ENCODE measurements around the gene GRM7.

GRM7 gene

DNA sequence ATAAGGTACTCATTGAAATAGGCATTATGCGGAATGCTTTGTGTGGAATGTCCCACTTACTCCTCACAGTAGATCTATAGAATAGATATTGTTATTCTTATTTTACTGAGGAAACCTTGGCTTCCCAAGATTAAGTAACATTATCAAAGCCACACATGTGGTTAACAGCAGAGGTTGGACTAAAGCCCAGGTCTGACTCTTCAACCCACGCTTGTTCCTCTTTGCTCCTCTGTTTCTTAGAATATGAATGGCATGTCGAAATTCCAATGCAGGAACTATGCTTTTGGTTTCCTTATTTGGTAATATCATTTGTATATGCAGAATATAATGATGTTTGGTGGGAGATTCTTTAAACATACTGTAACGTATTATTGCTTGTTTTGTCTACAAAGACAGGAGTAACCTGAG is 821.9 kb downstream of the GRM7 start:
- DNase-seq = no peak

DNA sequence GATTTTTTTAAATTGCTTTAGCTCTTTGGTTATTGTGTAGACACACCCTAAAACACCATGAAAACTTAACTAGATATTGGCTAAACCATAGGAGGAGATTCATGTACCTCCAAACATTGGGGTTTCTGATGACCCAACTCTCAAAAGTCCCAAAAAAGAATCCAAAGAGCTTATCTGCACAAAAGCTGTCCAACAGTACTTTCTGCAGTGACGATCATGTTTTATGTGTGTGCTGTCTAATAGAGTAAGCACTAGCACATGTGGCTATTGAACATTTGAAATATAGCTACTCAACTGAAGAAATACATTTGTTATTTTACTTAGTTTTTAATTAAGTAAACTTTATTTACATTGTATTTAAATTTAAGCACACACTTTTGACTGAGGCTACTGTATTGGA is 822.5 kb downstream of the GRM7 start:
- DNase-seq = no peak

DNA sequence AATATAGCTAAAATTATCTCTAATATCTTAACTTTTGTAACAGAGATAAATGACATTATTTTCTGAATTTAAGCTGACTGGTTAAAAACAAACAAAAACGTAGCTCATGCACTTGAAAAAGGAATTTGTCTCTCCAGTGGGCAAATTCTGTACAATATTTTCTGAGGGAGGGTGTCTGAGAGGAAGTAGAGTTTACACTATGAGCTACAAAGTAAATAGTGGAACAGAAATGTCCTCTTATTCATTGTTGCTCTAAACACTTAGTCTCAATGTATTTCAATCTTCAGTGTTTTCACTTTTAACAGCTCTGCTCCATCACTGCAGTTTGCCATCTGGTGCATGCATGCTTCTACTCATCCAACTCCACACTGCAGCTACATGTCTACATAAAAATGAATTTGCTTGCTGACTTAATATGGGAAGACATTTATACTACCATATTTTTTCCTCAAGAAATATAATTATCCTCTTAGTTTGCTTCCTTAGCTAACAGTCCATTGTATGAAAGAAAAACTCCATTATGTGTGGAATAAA is 823.3 kb downstream of the GRM7 start:
- DNase-seq = no peak

DNA sequence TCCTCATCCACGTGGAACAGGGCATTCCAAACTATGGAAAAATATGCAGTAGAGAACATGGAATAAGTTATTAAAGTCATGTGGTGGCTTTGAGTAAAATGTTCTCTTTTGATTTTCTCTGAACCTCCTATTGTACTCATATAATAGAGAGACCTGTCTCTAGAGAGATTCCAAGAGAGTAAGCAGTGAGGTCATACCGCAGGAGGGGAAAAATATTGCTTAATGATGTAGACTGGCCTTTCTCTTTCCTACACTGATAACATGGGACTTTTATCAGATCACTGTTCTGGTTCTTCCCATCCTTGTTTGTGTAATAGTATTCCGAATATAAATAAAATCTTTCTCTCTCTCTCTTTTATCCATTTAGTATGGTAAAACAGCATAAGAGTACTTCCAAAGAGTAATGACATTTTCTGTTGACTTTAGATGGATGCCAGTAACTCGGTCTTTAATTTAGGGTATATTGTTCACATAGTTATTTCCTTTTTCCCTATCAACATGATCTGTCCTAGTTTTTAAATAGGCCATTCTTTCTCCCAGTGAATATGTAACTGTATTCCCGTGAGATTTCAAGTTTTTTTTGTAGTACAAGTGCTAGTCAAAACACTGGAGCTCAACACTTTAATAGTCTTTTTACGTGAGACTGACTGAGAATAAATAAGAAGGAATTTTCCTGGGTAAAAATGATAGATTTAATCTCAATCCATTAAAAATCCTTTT is 826.7 kb downstream of the GRM7 start:
- no peak for DNase-seq

DNA sequence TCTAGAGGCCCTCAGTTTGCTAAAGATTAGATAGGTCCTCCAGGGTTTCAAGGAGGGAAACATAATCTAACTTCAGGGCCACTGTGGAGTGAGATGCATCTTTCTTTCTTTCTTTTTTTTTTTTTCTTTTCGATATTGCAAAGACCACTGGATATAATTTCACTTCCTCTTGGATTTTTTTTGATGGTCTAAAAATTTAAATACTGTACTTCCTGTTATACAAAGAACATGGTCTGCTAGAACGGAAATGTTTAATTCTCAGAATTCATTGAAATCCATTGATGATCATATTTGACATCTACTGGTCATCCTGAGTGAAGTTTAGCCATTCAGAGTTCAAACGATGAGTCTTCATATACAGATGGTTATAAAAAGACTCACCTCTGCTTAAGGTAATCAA is 832.0 kb downstream of the GRM7 start:
- no peak for DNase-seq

DNA sequence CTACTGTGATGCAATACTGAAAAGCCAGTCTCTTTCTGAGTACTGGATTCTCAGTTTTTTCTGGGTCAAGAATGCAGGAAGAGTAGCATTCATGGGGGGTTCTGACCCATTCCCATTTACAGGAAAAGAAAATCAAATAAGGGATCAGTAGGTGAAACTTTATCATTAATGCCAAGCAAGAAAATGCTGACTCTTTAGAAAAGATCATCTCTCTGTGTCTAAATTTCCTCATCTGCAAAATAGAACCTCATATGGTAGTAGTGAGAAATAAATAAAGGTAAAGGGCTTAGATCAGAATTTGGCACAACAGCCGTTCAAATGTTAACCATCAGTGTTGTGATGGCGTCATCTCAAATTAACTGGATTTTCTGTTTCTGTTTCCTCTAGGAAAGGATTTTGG is 833.1 kb downstream of the GRM7 start:
- DNase-seq = no peak

DNA sequence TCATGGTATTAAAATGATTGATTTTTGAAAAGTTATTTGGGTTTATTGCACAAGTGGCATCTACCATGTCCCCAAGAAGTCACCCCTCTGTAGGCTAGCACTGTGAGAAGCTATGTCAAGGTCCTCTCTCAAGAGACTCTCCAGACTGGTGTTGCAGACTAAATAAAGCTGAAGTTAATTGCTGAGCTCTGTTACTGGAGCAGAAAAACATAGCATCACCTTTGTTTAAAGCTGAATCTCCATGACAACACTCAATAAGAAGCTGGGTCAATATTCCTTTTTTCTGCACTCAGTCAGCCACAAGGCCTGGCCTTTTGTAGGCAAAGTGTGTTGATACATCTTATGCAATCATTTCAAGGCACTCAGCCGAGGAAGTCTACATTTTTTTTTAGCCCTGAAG is 834.1 kb downstream of the GRM7 start:
- no peak for DNase-seq

DNA sequence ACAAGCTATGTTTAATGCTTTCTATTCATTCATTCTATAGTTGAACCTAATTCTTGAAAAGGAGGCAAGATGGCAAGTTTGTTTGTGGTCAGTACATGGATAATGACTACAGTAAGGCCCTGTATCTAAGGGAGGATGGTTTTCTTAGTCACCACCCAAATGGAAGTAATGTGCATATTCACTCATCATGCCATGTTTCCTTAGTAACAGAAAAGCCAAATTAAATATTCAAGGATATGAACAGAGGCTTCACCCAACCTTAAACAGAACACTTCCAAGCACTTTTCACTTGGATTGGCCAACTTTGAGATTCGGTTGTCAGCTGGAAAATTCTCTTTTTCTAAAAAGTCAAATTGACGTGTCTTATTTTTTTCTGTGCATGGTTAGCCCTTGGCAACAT is 835.4 kb downstream of the GRM7 start:
- DNase-seq = no peak

DNA sequence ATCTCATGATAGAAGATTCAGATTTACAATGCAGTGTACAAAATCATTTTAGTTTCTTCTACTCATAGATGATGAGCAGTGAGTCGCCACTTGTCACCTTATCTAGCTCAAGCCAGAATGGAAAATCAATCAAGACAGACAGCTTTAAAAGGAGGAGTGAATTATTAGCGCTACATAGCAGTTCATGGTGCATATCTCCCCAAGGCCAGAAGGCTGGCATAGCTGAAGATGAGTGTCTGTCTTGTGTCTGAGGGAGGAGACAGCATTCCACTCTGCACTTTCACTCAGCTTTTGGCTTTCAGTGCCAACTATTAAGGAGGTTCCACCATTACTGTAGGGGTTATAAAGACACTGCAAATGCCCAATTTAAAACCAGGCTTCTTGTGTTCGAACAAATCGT is 836.6 kb downstream of the GRM7 start:
- no peak for DNase-seq

DNA sequence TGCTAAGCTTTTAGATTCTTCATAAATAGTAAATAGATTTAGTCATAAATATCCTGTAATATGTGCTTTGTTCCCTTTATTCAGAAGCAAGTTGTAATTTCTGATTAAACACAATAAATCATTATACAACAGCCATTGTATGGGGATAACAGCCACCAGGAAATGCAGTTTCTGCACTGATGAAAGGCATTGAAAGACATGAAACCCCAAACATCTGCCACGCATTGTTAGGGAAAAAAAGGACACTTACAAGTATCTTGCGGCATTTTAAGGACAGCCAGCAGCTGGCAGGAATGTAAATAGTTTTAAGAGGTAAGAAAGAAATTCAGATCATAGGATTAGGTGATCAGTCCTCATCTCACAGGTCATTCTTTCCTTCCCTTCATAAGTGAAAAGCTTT is 839.6 kb downstream of the GRM7 start:
- DNase-seq = peak; percentile 37

DNA sequence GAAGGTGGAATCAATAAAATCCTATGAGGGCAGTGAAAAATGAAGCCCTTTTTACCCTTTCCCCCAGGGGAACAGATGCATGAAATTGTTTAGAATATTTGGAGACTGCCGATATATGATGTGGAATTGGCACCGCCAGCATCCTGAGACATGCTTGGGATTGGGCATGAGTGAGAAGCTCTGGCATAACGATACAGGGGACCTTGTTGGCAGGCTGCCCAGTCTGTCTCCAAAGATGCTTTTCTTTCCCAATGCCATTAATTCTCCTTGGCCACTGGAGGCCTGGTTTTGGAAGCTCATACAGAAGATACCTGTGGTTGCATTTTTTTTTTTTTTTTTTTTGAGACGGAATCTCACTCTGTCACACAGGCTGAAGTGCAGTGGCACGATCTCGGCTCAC is 840.1 kb downstream of the GRM7 start:
- DNase-seq = peak; percentile 26

DNA sequence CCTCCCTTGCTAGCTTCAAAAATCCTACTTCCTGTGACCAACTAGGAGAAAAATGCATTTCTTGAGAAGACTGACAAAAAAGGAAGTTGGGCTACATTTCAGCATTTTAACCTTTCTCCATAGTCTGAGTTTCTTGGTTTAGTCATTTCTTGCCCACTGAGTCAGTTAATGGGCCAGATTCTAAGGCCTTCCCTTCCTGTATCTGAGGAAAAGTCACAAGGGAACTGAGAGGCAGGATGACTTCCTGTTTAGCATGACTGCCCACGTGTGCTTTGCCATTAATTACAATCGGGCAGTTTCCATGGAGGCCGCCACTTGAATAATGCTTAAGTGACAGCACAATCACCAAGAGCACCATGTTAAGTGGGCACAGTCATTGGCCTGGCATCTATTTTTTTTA is 846.3 kb downstream of the GRM7 start:
- DNase-seq = no peak

DNA sequence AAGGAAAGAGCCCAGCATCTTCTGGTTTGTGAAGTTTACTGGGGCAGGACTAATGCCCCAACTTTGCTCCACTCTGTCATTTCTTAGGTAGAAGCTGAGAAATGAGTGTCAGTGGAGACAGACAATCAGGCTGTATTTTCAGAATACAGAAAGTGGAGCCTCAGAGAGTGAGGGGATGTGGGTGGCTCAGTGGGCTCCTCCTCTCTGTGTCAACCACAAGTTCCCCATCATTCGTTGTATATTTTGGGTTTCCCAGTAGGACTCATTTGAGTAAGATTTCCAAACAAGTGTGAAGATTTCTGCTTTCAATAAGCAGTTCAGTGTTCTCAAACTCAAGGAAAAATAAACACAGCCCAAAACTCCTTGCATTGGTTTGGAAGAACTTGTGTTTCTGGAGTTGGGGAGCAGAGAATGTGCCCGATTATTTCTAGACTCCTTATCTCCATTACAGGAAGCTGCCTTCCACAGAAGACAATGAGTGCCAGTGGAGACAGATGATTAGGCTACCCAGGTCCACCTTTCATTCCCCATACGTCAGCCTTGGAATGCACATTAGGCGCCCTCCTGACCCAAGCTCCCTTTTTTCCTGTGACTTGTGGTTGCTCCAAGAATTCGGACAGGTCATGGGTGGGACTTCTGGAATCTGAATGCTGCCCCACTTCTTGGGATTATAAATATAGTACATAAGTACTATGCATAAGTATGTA is 848.6 kb downstream of the GRM7 start:
- no peak for DNase-seq

DNA sequence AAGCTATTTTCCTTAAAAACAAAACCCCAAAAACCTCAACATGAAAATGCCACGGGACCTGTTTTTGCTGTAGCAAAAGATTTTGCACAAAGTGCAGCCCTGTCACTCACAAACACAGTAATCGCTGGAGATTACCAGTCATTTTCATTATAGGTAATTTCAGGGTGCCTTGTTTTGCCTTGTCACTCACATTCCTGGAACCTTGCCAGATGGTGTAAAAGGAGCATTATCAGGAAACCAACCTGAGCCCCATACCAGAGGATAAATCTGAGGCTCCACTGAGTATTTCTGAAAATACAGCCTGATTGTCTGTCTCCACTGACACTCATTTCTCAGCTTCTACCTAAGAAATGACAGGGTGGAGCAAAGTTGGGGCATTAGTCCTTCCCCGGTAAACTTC is 849.4 kb downstream of the GRM7 start:
- DNase-seq = peak; percentile 52

DNA sequence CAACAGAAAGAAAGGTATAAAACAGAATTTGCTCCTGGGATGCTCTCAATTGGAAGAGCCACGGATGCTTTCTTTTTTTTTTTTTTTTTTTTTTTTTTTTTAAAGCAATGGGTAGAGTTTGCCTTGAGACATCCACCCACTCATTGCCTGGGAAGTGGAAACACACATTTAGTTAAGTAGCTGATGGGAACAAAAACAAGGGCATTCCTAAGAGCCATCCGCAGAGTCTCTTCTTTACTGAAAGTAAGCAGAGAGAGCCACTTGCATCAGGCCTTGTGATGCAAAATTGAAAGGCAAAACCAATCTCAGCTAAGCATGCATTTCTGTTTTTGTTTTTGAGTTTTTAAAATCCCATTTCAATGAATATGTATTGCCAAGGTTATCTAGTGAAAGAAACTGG is 852.8 kb downstream of the GRM7 start:
- DNase-seq = no peak

DNA sequence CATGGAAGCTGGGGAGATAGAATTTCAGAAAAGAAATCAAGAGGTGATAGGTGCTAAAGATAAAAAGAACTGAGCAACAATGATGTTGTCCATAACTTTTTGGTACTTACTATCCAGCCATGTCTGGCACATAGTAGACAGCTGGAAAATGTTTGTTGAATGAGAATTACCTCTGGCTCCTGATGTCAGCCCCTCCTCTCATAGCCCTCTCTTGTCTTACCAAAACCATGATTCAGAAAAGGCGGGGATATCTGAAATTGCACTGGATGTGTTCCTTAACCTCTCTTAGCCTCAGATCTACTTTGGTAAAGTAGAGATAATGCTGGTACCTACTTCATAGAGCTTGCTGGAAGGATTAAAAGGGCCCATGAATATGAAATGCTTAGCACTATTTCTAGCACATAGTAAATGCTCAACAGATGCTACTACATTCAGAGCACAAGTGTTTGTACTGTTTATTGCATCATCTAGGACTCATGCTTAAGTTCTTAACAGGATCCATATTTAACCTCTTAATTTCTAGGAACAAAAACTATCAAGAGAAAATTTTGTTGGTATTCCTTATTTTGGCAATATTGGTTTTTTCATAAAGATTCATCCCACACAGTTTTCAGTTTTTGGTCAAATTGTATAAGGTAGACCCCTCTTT is 859.9 kb downstream of the GRM7 start:
- DNase-seq = no peak

DNA sequence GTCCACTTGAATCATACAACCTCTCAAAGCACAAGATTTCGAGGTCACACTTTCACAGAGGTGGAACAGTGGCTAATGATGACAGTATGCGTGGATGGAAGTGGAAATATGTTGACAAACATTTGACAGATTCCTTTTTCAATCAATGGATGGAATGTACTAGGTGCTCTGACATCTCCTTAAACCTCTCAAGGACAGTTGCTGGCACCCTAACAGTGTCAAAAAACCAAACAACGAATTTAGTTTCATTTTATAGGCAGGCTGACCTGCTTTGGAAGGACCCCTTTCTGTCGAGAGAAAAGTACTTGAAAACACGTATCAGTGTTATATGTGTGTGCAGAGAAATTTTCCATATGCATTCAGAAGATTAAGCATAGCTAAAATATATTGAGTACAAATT is 861.0 kb downstream of the GRM7 start:
- DNase-seq = no peak

DNA sequence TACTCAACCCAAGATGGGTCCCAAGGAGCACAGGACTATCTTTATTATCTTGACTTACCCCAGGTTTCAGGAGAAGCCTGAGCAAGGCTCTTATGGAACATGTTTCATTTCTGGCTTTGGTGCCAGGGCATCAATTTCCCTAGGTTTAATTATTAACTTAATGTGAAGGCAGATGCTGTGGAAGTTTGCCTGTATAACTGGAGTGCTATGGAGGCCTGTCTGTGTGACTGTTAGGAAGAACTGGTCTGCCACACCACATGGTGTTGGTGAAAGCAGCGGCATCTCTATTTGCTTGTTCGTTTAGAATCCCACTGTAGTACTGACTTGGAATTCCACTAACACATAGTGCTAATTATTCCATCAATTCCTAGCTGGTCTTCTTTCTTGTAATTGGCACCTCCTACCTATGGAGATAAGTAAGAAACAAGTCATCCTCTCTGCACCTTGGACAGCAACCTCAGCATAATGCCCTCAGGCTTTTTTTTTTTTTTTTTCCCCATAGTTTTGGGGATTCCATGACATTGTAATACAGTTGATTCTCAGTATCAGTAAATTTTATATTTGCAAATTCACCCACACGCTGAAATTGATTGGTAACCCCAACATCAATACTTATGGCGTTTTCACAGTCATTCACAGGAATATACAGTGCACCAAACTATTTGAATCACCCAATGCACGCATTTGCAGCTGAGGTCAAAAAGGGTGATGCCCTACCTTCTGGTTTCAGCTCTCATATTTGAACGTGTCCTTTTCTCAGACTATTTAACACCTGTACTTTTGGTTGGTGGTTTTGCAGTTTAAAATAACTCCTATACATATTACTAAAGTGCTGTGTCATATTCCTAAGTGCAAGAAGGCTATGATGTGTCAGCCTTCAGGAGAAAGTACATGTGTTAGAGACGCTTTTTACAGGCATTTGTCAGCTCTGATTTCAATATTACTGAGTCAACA is 867.9 kb downstream of the GRM7 start:
- no peak for DNase-seq

DNA sequence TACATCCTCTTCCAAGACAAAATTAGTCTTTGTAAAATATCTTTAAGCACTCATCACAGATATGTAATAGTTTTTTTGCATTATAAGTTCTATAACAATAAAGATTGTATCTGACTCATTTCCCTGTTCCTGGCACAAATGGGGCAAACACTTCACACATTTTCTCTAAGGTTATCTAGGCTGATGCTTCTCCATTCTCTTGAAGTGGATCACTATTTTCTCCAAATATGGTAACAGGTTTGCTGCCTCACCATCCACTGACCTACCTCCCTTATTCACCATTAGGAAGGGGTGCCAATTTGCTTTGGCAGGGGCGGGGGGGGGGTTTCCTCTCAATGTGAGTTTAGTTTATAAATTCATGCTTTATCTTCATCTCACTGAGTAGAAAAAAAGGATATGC is 873.0 kb downstream of the GRM7 start:
- no peak for DNase-seq

DNA sequence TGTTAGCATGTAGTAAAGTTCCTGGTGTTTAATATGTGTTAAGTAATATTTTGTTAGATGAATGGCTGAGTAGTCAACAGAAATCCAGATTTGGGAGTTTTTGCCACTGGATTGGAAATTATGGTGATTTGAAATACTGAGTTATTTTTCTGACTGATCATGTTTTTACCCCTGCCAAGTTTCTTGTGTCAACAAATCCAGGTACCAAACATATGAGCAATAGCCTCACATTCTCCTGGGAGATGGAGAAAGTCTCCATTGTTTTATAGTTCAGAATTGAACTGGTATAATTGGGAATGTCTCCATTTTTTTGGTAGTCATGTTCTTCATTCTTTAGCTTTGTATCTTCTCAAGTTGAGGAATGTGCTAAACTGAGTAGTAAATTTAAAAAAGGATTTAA is 873.5 kb downstream of the GRM7 start:
- DNase-seq = no peak

DNA sequence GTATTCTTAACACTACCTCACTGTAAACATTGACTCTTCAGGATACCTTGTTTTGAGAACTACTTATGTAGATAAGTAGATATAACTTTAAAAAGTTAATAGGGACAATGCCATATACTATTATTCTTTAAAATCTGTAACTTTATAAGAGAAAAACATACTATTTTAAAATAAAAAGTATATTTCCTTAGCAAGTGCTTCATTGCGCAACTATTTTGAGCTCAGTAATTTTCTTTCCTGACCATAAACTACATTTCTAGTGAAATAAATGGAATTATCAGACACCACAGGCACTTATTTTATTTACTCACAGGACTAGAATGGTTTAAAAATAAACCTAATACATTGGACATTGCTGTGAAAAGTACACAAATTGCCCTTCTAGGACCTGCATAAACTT is 876.3 kb downstream of the GRM7 start:
- no peak for DNase-seq

DNA sequence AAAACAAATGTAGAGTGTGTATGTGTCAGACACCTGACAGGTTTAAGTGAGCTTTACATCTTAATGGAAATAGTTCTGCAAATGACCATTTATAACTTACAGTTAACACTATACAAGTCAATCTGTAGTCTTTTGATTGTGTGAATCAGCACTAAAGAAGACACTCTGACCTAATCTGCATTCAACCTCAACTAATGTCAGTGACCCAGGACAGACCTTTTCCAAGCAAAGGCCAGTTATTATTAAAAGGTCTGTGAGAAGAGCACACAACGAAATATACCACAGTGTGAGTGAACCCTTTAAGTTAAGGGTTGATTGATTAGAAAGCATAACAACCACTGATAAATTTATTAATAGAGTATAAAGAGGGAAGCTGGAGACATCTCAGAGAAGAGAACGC is 878.8 kb downstream of the GRM7 start:
- no peak for DNase-seq

DNA sequence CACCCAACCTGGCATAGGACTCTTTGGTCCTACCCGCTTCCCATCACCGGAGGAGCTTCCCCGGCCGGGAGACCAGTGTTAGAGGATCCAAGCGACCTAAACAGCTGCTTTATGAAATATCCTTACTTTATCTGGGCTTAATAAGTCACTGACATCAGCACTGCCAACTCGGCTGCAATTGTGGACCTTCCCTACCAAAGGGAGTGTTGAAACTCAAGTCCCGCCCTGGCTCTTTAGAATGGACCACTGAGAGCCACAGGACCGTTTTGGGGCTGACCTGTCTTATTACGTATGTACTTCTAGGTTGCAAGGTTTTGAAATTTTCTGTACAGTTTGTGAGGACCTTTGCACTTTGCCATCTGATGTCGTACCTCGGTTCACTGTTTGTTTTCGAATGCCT is 879.5 kb downstream of the GRM7 start:
- DNase-seq = no peak
